ENCODE results near the gene CMBL. TPM values are rescaled to one million over a fixed set of nuclear protein-coding genes. Genes with fewer than 3 reads are reported as not detected.
"Not testable (repeated sequence)": the region's sequence is repeated elsewhere in the genome, so short reads cannot be mapped to it uniquely, and the experiment has no call there.

CMBL gene
- polyA plus RNA-seq, 1 experiment = 43.0 TPM

GRCh38 chr5:10352430-10353240 lies 44.9 kb upstream of the CMBL start:
- Histone ChIP-seq H3K27ac (ENCODE audit: low read depth, low read length) (peak overlapping the region; percentile 98), H3K9me3 (ENCODE audit: control insufficient read depth, insufficient read depth, low read length) (no peaks in the 10 kb centered on the region; the same call in 1 of the 2 replicates), H3K27me3 (ENCODE audit: control insufficient read depth, insufficient read depth, low read length) (no peaks in the 10 kb centered on the region), H3K4me3 (ENCODE audit: low read depth, low read length) (peak overlapping the region; percentile 82)
- POLR2A ChIA-PET = interaction anchor here (0.6 to 1.9 kb wide), 12 partner anchors 16 to 222 kb away, joined by 3 to 24 read pairs (median 4); partner anchors contain the start of genes ATPSCKMT and CCT5
- DNase-seq (ENCODE audit: low read depth, low spot score) = no peak
- CTCF ChIA-PET = interaction anchor here (0.7 to 1.0 kb wide), 2 partner anchors 27 to 69 kb away, joined by 3 read pairs; no protein-coding TSS in a partner anchor
- TF ChIP-seq CTCF (IDR thresholded peaks at IDR 0.05; ENCODE audit: low read depth, low read length) = no peak

- Histone ChIP-seq H3K9me3 (ENCODE audit: control insufficient read depth, insufficient read depth, low read length) (no peaks in the 10 kb centered on the region; the same call in 1 of the 2 replicates), H3K27me3 (ENCODE audit: control insufficient read depth, insufficient read depth, low read length) (no peaks in the 10 kb centered on the region), H3K27ac (ENCODE audit: low read depth, low read length) (peak overlapping the region; percentile 98), H3K4me3 (ENCODE audit: low read depth, low read length) (peak overlapping the region; percentile 11; the same call in 1 of the 2 replicates)
- ChIA-PET POLR2A (no interaction called here), CTCF (no interaction called here)
- no peak for TF ChIP-seq CTCF (IDR thresholded peaks at IDR 0.05; ENCODE audit: low read depth, low read length)
- no peak for DNase-seq (ENCODE audit: low read depth, low spot score)
These were observed 44.2 kb upstream of the CMBL start for GRCh38 chr5:10351919-10352318.

GRCh38 chr5:10351199-10351905 lies 43.6 kb upstream of the CMBL start:
- DNase-seq (ENCODE audit: low read depth, low spot score) = peak; percentile 43
- POLR2A ChIA-PET = no interaction called here

GRCh38 chr5:10348258-10348657 lies 40.6 kb upstream of the CMBL start:
- POLR2A ChIA-PET = interaction anchor here (0.6 kb wide), 1 partner anchor 173 kb away, joined by 4 read pairs; no protein-coding TSS in a partner anchor
- TF ChIP-seq CTCF (IDR thresholded peaks at IDR 0.05; ENCODE audit: low read depth, low read length) = no peak
- Histone ChIP-seq H3K27ac (ENCODE audit: low read depth, low read length) (no peak overlapping the region), H3K27me3 (ENCODE audit: control insufficient read depth, insufficient read depth, low read length) (no peaks in the 10 kb centered on the region), H3K4me3 (ENCODE audit: low read depth, low read length) (no peak overlapping the region), H3K9me3 (ENCODE audit: control insufficient read depth, insufficient read depth, low read length) (no peaks in the 10 kb centered on the region)
- CTCF ChIA-PET = no interaction called here
- DNase-seq (ENCODE audit: low read depth, low spot score) = no peak

More at GRCh38 chr5:10351199-10351905, 43.6 kb upstream of the CMBL start:
- no peaks in the 10 kb centered on the region for H3K27me3 ChIP-seq (ENCODE audit: control insufficient read depth, insufficient read depth, low read length)
- H3K27ac ChIP-seq (ENCODE audit: low read depth, low read length) = no peak overlapping the region
- 0 out of 2 replicates have a peak, but pooled peaks have one; percentile 3 for TF ChIP-seq CTCF (IDR thresholded peaks at IDR 0.05; ENCODE audit: low read depth, low read length)
- no peaks in the 10 kb centered on the region; the same call in 1 of the 2 replicates for H3K9me3 ChIP-seq (ENCODE audit: control insufficient read depth, insufficient read depth, low read length)
- no peak overlapping the region for H3K4me3 ChIP-seq (ENCODE audit: low read depth, low read length)
- CTCF ChIA-PET = no interaction called here

- POLR2A ChIA-PET = not testable (repeated sequence)
These were observed 36.9 kb upstream of the CMBL start for GRCh38 chr5:10344461-10345106.

More at GRCh38 chr5:10344461-10345106, 36.9 kb upstream of the CMBL start:
- CTCF ChIA-PET; DNase-seq (ENCODE audit: low read depth, low spot score); H3K27ac ChIP-seq (ENCODE audit: low read depth, low read length); H3K9me3 ChIP-seq (ENCODE audit: control insufficient read depth, insufficient read depth, low read length); H3K27me3 ChIP-seq (ENCODE audit: control insufficient read depth, insufficient read depth, low read length); H3K4me3 ChIP-seq (ENCODE audit: low read depth, low read length): not testable (repeated sequence)

Measured in AG04450 (cell line).